ENCODE results near the gene LRCH1. TPM values are rescaled to one million over a fixed set of nuclear protein-coding genes. Genes with fewer than 3 reads are reported as not detected.

The LRCH1 gene
- total RNA-seq, 1 experiment from 2014 or later: 11.7 TPM

GRCh38 chr13:46523972-46524752, 28.8 kb upstream of the LRCH1 start:
- intact Hi-C loops (cut with micrococcal nuclease; ENCODE audit: unreplicated experiment): no loop called here
- Mint-ChIP-seq H3K4me3 (ENCODE audit: low read depth, unreplicated experiment) (no peak overlapping the region), H3K27ac (ENCODE audit: unreplicated experiment) (no peak overlapping the region), H3K9me3 (ENCODE audit: low read depth, unreplicated experiment) (no peaks in the 10 kb centered on the region), H3K4me1 (ENCODE audit: low read depth, unreplicated experiment) (no peaks in the 10 kb centered on the region), H3K36me3 (ENCODE audit: insufficient read depth, unreplicated experiment) (no peaks in the 10 kb centered on the region), H3K27me3 (ENCODE audit: unreplicated experiment) (peaks cover 27% of the 10 kb centered on the region)
- BruUV-seq (replicated peaks): no TSS peak
- no peak for DNase-seq
- CTCF ChIA-PET: no interaction called here
- TF ChIP-seq, protein P1, sequence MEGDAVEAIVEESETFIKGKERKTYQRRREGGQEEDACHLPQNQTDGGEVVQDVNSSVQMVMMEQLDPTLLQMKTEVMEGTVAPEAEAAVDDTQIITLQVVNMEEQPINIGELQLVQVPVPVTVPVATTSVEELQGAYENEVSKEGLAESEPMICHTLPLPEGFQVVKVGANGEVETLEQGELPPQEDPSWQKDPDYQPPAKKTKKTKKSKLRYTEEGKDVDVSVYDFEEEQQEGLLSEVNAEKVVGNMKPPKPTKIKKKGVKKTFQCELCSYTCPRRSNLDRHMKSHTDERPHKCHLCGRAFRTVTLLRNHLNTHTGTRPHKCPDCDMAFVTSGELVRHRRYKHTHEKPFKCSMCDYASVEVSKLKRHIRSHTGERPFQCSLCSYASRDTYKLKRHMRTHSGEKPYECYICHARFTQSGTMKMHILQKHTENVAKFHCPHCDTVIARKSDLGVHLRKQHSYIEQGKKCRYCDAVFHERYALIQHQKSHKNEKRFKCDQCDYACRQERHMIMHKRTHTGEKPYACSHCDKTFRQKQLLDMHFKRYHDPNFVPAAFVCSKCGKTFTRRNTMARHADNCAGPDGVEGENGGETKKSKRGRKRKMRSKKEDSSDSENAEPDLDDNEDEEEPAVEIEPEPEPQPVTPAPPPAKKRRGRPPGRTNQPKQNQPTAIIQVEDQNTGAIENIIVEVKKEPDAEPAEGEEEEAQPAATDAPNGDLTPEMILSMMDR (IDR thresholded peaks at IDR 0.05; ENCODE audit: unreplicated experiment): no peak

- H3K27ac Mint-ChIP-seq (ENCODE audit: unreplicated experiment): no peak overlapping the region
- H3K4me3 Mint-ChIP-seq (ENCODE audit: low read depth, unreplicated experiment): no peak overlapping the region
- TF ChIP-seq, protein P1 (IDR thresholded peaks at IDR 0.05; ENCODE audit: unreplicated experiment): no peak
- DNase-seq: no peak
- H3K27me3 Mint-ChIP-seq (ENCODE audit: unreplicated experiment): peaks cover 19% of the 10 kb centered on the region
- no peaks in the 10 kb centered on the region for H3K9me3 Mint-ChIP-seq (ENCODE audit: low read depth, unreplicated experiment)
- H3K36me3 Mint-ChIP-seq (ENCODE audit: insufficient read depth, unreplicated experiment): no peaks in the 10 kb centered on the region
- no TSS peak for BruUV-seq (replicated peaks)
- intact Hi-C loops (cut with micrococcal nuclease; ENCODE audit: unreplicated experiment): no loop called here
- CTCF ChIA-PET: no interaction called here
- H3K4me1 Mint-ChIP-seq (ENCODE audit: low read depth, unreplicated experiment): no peaks in the 10 kb centered on the region
These were observed 26.8 kb upstream of the LRCH1 start for GRCh38 chr13:46526100-46526735.

DNA sequence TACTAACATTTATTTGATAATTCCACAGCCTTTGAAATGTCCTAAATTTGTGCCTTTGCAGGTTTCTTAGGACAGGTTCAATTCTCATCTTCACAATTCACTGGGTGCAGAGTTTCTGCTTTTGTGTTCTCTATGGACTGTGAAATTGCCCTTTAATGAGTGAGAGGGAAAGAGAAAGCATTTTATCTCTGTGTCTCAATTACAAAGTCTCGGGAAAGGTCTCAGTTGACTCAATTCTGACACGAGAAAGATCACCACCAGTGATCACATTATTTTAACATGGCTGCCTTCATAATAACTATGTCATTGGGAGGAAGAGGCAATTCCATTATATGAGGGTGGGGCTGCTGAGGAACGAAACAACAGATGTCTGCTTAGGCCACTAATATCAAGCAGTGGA, 26.2 kb upstream of the LRCH1 start:
- no peak for DNase-seq
- TF ChIP-seq, protein P1 (IDR thresholded peaks at IDR 0.05; ENCODE audit: unreplicated experiment): no peak
- CTCF ChIA-PET: no interaction called here
- H3K27ac Mint-ChIP-seq (ENCODE audit: unreplicated experiment): no peak overlapping the region
- H3K9me3 Mint-ChIP-seq (ENCODE audit: low read depth, unreplicated experiment): no peaks in the 10 kb centered on the region
- H3K4me1 Mint-ChIP-seq (ENCODE audit: low read depth, unreplicated experiment): no peaks in the 10 kb centered on the region
- peaks cover 19% of the 10 kb centered on the region for H3K27me3 Mint-ChIP-seq (ENCODE audit: unreplicated experiment)
- intact Hi-C loops (cut with micrococcal nuclease; ENCODE audit: unreplicated experiment): no loop called here
- BruUV-seq (replicated peaks): no TSS peak
- H3K36me3 Mint-ChIP-seq (ENCODE audit: insufficient read depth, unreplicated experiment): no peaks in the 10 kb centered on the region
- no peak overlapping the region for H3K4me3 Mint-ChIP-seq (ENCODE audit: low read depth, unreplicated experiment)

GRCh38 chr13:46527237-46527636, 25.7 kb upstream of the LRCH1 start:
- H3K27ac Mint-ChIP-seq (ENCODE audit: unreplicated experiment): no peak overlapping the region
- no peak for DNase-seq

More at GRCh38 chr13:46527237-46527636, 25.7 kb upstream of the LRCH1 start:
- Mint-ChIP-seq H3K9me3 (ENCODE audit: low read depth, unreplicated experiment) (no peaks in the 10 kb centered on the region), H3K4me1 (ENCODE audit: low read depth, unreplicated experiment) (no peaks in the 10 kb centered on the region), H3K27me3 (ENCODE audit: unreplicated experiment) (peaks cover 19% of the 10 kb centered on the region), H3K36me3 (ENCODE audit: insufficient read depth, unreplicated experiment) (no peaks in the 10 kb centered on the region), H3K4me3 (ENCODE audit: low read depth, unreplicated experiment) (no peak overlapping the region)
- no TSS peak for BruUV-seq (replicated peaks)
- TF ChIP-seq, protein P1 (IDR thresholded peaks at IDR 0.05; ENCODE audit: unreplicated experiment): no peak
- intact Hi-C loops (cut with micrococcal nuclease; ENCODE audit: unreplicated experiment): no loop called here
- CTCF ChIA-PET: no interaction called here
